WTC11 (cell line): ENCODE results near the gene WDR7. TPM values are rescaled to one million over a fixed set of nuclear protein-coding genes. Genes with fewer than 3 reads are reported as not detected.

Experiments used
- ATAC-seq: fragments of 200-7000 bp; cut with Tn5 transposase; 2 replicates; pipeline ENCODE4 v1.10.0; 2021; ENCODE audit warnings: mild to moderate bottlenecking, moderate library complexity
- CTCF ChIA-PET: fragments of 300-600 bp; sonication (Branson Sonifier 250); formaldehyde crosslinking; loops from one replicate; lab custom pipeline; 2021; ENCODE audit warnings: antibody characterized with exemption; lab: Charles Lee
- POLR2A ChIA-PET: fragments of 350-600 bp; sonication (Branson Sonifier 250); formaldehyde crosslinking; loops from one replicate; lab custom pipeline; 2021; ENCODE audit warnings: antibody characterized with exemption; lab: Charles Lee
- DNase-seq: peaks from one replicate; pipeline ENCODE4 v3.0.0; 2021; ENCODE audit warnings: low spot score
- H3K27ac Mint-ChIP-seq: 2 replicates; pipeline ENCODE4 v1.8.0; 2021; ENCODE audit warnings: mixed read lengths
- H3K27me3 Mint-ChIP-seq: 2 replicates; pipeline ENCODE4 v1.8.0; 2021; ENCODE audit warnings: low read depth, mild to moderate bottlenecking, moderate library complexity, mixed read lengths
- H3K36me3 Mint-ChIP-seq: 2 replicates; pipeline ENCODE4 v1.8.0; 2021; ENCODE audit warnings: mixed read lengths
- H3K4me1 Mint-ChIP-seq: 2 replicates; pipeline ENCODE4 v1.8.0; 2022; ENCODE audit warnings: mixed read lengths
- H3K4me3 Mint-ChIP-seq: 2 replicates; pipeline ENCODE4 v1.8.0; 2021; ENCODE audit warnings: mild to moderate bottlenecking, moderate library complexity, mixed read lengths
- H3K9me3 Mint-ChIP-seq: 2 replicates; pipeline ENCODE4 v1.8.0; 2021; ENCODE audit warnings: mixed read lengths
- ARID4B ChIP-seq: sonication (generic); formaldehyde crosslinking; IDR thresholded peaks from 2 replicates; pipeline ENCODE4 v1.8.0; 2023; ENCODE audit warnings: missing genetic modification reagents, mild to moderate bottlenecking, borderline replicate concordance
- CTCF ChIP-seq: fragments of 200-600 bp; IDR thresholded peaks from 2 replicates; pipeline ENCODE4 v1.8.0; 2022; ENCODE audit warnings: antibody characterized with exemption
- EMX1 ChIP-seq: fragments of 250-450 bp; sonication (Bioruptor Pico); IDR thresholded peaks from 2 replicates; pipeline ENCODE4 v1.8.0; 2021; ENCODE audit warnings: mild to moderate bottlenecking
- HMGA2 ChIP-seq: fragments of 250-450 bp; sonication (Bioruptor Pico); IDR thresholded peaks from 2 replicates; pipeline ENCODE4 v1.4.0; 2021; ENCODE audit warnings: mild to moderate bottlenecking, moderate library complexity
- IRF2 ChIP-seq: sonication (generic); formaldehyde crosslinking; IDR thresholded peaks from 2 replicates; pipeline ENCODE4 v1.8.0; 2022; ENCODE audit warnings: low read depth, missing genetic modification reagents, borderline replicate concordance
- JAZF1 ChIP-seq: fragments of 250-450 bp; sonication (Bioruptor Pico); IDR thresholded peaks from 2 replicates; pipeline ENCODE4 v1.9.0; 2021; ENCODE audit warnings: moderate library complexity, mild to moderate bottlenecking, inconsistent platforms
- NFE2L1 ChIP-seq: sonication (generic); formaldehyde crosslinking; IDR thresholded peaks from 2 replicates; pipeline ENCODE4 v1.8.1; 2023; ENCODE audit warnings: missing genetic modification reagents
- NR2C2 ChIP-seq: sonication (generic); formaldehyde crosslinking; IDR thresholded peaks from 2 replicates; pipeline ENCODE4 v1.8.0; 2022; ENCODE audit warnings: mild to moderate bottlenecking, missing genetic modification reagents
- RORB ChIP-seq: fragments of 250-450 bp; sonication (Bioruptor Pico); IDR thresholded peaks from 2 replicates; pipeline ENCODE4 v1.9.0; 2021; ENCODE audit warnings: mild to moderate bottlenecking
- SMAD3 ChIP-seq: sonication (generic); formaldehyde crosslinking; IDR thresholded peaks from 2 replicates; pipeline ENCODE4 v1.8.0; 2022; ENCODE audit warnings: missing genetic modification reagents, mild to moderate bottlenecking, borderline replicate concordance
- TCF7 ChIP-seq: sonication (generic); formaldehyde crosslinking; IDR thresholded peaks from 2 replicates; pipeline ENCODE4 v1.8.0; 2022; ENCODE audit warnings: mild to moderate bottlenecking, low read depth, missing genetic modification reagents, moderate library complexity
- TEAD4 ChIP-seq: sonication (generic); formaldehyde crosslinking; IDR thresholded peaks from 2 replicates; pipeline ENCODE4 v1.8.0; 2022; ENCODE audit warnings: mild to moderate bottlenecking, missing genetic modification reagents
- ZNF138 ChIP-seq: sonication (generic); formaldehyde crosslinking; conservative IDR thresholded peaks from 2 replicates; pipeline ENCODE4 v1.8.1; 2022; ENCODE audit warnings: mild to moderate bottlenecking, moderate library complexity, missing genetic modification reagents
- ZNF263 ChIP-seq: sonication (generic); formaldehyde crosslinking; IDR thresholded peaks from 2 replicates; pipeline ENCODE4 v1.8.1; 2022; ENCODE audit warnings: low read depth, mild to moderate bottlenecking, moderate library complexity, missing genetic modification reagents
- ZNF423 ChIP-seq: fragments of 250-450 bp; sonication (Bioruptor Pico); IDR thresholded peaks from 2 replicates; pipeline ENCODE4 v2.1.2; 2022; ENCODE audit warnings: mild to moderate bottlenecking, moderate library complexity
- total RNA-seq: library from RNA; stranded (reverse); gene quantifications from 3 replicates; pipeline ENCODE4 v1.2.3, GENCODE V29; 2021
- TF ChIP-seq, protein P1 (sequence below): fragments of 250-450 bp; sonication (Bioruptor Pico); IDR thresholded peaks from 2 replicates; pipeline ENCODE4 v1.9.0; 2021; ENCODE audit warnings: mild to moderate bottlenecking
- TF ChIP-seq, protein P2 (sequence below): sonication (generic); formaldehyde crosslinking; IDR thresholded peaks from 2 replicates; pipeline ENCODE4 v1.8.1; 2022; ENCODE audit warnings: low read depth, mild to moderate bottlenecking, moderate library complexity, missing genetic modification reagents, borderline replicate concordance
- TF ChIP-seq, protein P3 (sequence below): fragments of 250-450 bp; sonication (Bioruptor Pico); IDR thresholded peaks from 2 replicates; pipeline ENCODE4 v1.9.0; 2021; ENCODE audit warnings: moderate library complexity, mild to moderate bottlenecking, inconsistent platforms, borderline replicate concordance

WDR7 gene
- total RNA-seq, 1 experiment from 2014 or later: 12.2 TPM

DNA sequence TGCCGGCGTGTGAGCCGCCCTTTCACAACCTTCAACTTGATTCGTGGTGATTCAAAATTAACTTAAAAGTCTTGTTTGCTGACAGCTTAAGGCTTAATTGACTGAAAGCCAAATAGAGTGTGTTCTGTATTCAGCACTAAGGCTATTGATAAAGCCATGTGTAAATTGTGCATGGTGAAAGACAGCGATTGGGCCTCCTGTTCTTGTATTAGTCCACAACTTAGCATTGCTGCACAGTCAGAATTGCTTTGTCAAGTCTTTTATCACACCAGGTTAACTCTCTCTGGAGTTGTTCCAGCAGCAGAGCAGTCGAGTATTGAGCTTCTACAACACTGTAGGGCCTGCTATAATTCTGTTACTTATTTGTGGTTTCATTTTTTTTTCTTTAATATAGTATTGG, 210.1 kb downstream of the WDR7 start:
- TF ChIP-seq TCF7 (CRISPR knock-in tag) (no peak), ZNF138 (CRISPR knock-in tag) (no peak), ZNF423 (CRISPR knock-in tag) (no peak), RORB (CRISPR knock-in tag) (no peak), SMAD3 (CRISPR knock-in tag) (no peak), ZNF263 (no peak)
- TF ChIP-seq, protein P1, sequence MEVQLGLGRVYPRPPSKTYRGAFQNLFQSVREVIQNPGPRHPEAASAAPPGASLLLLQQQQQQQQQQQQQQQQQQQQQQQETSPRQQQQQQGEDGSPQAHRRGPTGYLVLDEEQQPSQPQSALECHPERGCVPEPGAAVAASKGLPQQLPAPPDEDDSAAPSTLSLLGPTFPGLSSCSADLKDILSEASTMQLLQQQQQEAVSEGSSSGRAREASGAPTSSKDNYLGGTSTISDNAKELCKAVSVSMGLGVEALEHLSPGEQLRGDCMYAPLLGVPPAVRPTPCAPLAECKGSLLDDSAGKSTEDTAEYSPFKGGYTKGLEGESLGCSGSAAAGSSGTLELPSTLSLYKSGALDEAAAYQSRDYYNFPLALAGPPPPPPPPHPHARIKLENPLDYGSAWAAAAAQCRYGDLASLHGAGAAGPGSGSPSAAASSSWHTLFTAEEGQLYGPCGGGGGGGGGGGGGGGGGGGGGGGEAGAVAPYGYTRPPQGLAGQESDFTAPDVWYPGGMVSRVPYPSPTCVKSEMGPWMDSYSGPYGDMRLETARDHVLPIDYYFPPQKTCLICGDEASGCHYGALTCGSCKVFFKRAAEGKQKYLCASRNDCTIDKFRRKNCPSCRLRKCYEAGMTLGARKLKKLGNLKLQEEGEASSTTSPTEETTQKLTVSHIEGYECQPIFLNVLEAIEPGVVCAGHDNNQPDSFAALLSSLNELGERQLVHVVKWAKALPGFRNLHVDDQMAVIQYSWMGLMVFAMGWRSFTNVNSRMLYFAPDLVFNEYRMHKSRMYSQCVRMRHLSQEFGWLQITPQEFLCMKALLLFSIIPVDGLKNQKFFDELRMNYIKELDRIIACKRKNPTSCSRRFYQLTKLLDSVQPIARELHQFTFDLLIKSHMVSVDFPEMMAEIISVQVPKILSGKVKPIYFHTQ (CRISPR knock-in tag): no peak
- ChIA-PET CTCF (no interaction called here), POLR2A (no interaction called here)
- ATAC-seq (no peak; the same call in 1 of the 2 replicates), DNase-seq (no peak)
- no peaks in the 10 kb centered on the region for H3K9me3 Mint-ChIP-seq
- no peak overlapping the region for H3K4me3 Mint-ChIP-seq
- no peaks in the 10 kb centered on the region for H3K36me3 Mint-ChIP-seq
- no peaks in the 10 kb centered on the region for H3K4me1 Mint-ChIP-seq
- no peak overlapping the region for H3K27ac Mint-ChIP-seq
- H3K27me3 Mint-ChIP-seq: no peaks in the 10 kb centered on the region

GRCh38 chr18:56869189-56869777, 218.1 kb downstream of the WDR7 start:
- Mint-ChIP-seq H3K4me3 (no peak overlapping the region), H3K36me3 (no peaks in the 10 kb centered on the region), H3K9me3 (no peaks in the 10 kb centered on the region), H3K4me1 (peaks cover 36% of the 10 kb centered on the region), H3K27ac (peak overlapping the region; percentile 91), H3K27me3 (no peaks in the 10 kb centered on the region)
- no peak for TF ChIP-seq HMGA2 (CRISPR knock-in tag)
- no peak for TF ChIP-seq TEAD4 (CRISPR knock-in tag)
- no peak for TF ChIP-seq ARID4B (CRISPR knock-in tag)
- TF ChIP-seq CTCF: peak; percentile 40; the same call in 1 of the 2 replicates
- no peak for ATAC-seq
- ChIA-PET CTCF (interaction anchor here (1.0 to 2.0 kb wide), 9 partner anchors 11 to 573 kb away, joined by 3 to 7 read pairs (median 3); no protein-coding TSS in a partner anchor), POLR2A (no interaction called here)
- DNase-seq: no peak

DNA sequence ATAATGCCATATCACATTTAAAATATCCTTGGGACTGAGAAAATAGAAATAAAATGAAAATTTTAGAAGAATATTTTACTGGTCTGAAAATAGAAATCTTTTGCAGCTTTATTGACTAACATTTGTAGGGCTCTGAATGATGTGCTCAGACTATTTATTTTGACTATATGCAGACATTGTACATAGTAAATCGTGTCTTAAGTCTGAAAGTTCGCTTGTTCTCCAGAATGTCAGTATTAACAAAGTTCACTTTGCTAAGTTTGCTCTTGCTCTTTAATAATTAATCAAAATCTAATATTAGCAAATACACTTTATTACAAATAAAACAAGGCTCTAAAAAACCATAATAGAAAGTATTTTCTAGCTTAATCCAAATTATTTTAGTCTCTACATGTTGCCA, 219.8 kb downstream of the WDR7 start:
- CTCF ChIA-PET: no interaction called here
- no peak for DNase-seq
- POLR2A ChIA-PET: no interaction called here
- no peak overlapping the region for H3K4me3 Mint-ChIP-seq
- no peak for TF ChIP-seq ZNF138 (CRISPR knock-in tag)
- no peak for TF ChIP-seq NFE2L1 (CRISPR knock-in tag)
- TF ChIP-seq NR2C2 (CRISPR knock-in tag): no peak
- TF ChIP-seq, protein P2, sequence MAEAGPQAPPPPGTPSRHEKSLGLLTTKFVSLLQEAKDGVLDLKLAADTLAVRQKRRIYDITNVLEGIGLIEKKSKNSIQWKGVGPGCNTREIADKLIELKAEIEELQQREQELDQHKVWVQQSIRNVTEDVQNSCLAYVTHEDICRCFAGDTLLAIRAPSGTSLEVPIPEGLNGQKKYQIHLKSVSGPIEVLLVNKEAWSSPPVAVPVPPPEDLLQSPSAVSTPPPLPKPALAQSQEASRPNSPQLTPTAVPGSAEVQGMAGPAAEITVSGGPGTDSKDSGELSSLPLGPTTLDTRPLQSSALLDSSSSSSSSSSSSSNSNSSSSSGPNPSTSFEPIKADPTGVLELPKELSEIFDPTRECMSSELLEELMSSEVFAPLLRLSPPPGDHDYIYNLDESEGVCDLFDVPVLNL (CRISPR knock-in tag): no peak
- no peak for TF ChIP-seq JAZF1 (CRISPR knock-in tag)
- TF ChIP-seq, protein P3, sequence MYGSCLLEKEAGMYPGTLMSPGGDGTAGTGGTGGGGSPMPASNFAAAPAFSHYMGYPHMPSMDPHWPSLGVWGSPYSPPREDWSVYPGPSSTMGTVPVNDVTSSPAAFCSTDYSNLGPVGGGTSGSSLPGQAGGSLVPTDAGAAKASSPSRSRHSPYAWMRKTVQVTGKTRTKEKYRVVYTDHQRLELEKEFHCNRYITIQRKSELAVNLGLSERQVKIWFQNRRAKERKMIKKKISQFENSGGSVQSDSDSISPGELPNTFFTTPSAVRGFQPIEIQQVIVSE (CRISPR knock-in tag): no peak
- no peak for TF ChIP-seq EMX1 (CRISPR knock-in tag)
- no peak for TF ChIP-seq IRF2
- TF ChIP-seq TEAD4 (CRISPR knock-in tag): no peak
- no peaks in the 10 kb centered on the region for H3K9me3 Mint-ChIP-seq
- no peaks in the 10 kb centered on the region for H3K27me3 Mint-ChIP-seq
- H3K36me3 Mint-ChIP-seq: no peaks in the 10 kb centered on the region
- no peak overlapping the region for H3K27ac Mint-ChIP-seq
- no peak for ATAC-seq
- peaks cover 50% of the 10 kb centered on the region for H3K4me1 Mint-ChIP-seq
